DOHH2 (cell line): Measurements from ENCODE around the gene SPRED3.

Experiments used
- H3F3A ChIP-seq: fragments of 200-600 bp; sonication (generic), shearing (Covaris generic); 2 replicates; pipeline ENCODE4 v1.6.0; 2016; ENCODE audit warnings: antibody characterized with exemption, mild to moderate bottlenecking; ENCODE audit not compliant: control insufficient read depth, insufficient read depth
- H3K27ac ChIP-seq: fragments of 200-600 bp; sonication (generic); 2 replicates; pipeline ENCODE4 v1.5.1; 2014; ENCODE audit warnings: low read depth, mild to moderate bottlenecking, low read length, moderate library complexity
- H3K27me3 ChIP-seq: fragments of 200-600 bp; sonication (generic); 2 replicates; pipeline ENCODE4 v1.6.1; 2014; ENCODE audit warnings: mild to moderate bottlenecking, low read length, mixed read lengths; ENCODE audit not compliant: control insufficient read depth
- H3K36me3 ChIP-seq: fragments of 200-600 bp; sonication (generic); 2 replicates; pipeline ENCODE4 v1.6.1; 2014; ENCODE audit warnings: mild to moderate bottlenecking, low read length, moderate library complexity, mixed read lengths; ENCODE audit not compliant: control insufficient read depth
- H3K4me1 ChIP-seq: fragments of 200-600 bp; sonication (generic); 2 replicates; pipeline ENCODE4 v1.6.1; 2014; ENCODE audit warnings: mild to moderate bottlenecking, low read length, mixed read lengths; ENCODE audit not compliant: control insufficient read depth
- H3K4me2 ChIP-seq: fragments of 200-600 bp; sonication (generic); 2 replicates; pipeline ENCODE4 v1.6.0; 2014; ENCODE audit warnings: mild to moderate bottlenecking, low read length, moderate library complexity
- H3K4me3 ChIP-seq: fragments of 200-600 bp; sonication (generic); 2 replicates; pipeline ENCODE4 v1.5.1; 2014; ENCODE audit warnings: mild to moderate bottlenecking, low read length, mixed read lengths
- H3K79me2 ChIP-seq: fragments of 200-600 bp; sonication (generic); 2 replicates; pipeline ENCODE4 v1.6.1; 2014; ENCODE audit warnings: mild to moderate bottlenecking, low read length, mixed read lengths; ENCODE audit not compliant: control insufficient read depth
- H3K9me2 ChIP-seq: fragments of 200-600 bp; sonication (generic); replicated peaks from 2 replicates; pipeline ENCODE4 v1.6.1; 2014; ENCODE audit warnings: mild to moderate bottlenecking, low read length, mixed read lengths; ENCODE audit not compliant: control insufficient read depth
- H3K9me3 ChIP-seq: fragments of 200-600 bp; sonication (generic); 2 replicates; pipeline ENCODE4 v1.6.1; 2014; ENCODE audit warnings: antibody characterized with exemption, low read length, mixed read lengths; ENCODE audit not compliant: control insufficient read depth, insufficient read depth
- H4K20me1 ChIP-seq: fragments of 200-600 bp; sonication (generic); 2 replicates; pipeline ENCODE4 v1.6.0; 2014; ENCODE audit warnings: low read depth, mild to moderate bottlenecking, antibody characterized with exemption, low read length, moderate library complexity; ENCODE audit not compliant: control insufficient read depth, insufficient read depth
- CTCF ChIP-seq: fragments of 200-600 bp; sonication (generic); IDR thresholded peaks from one replicate; pipeline ENCODE4 v1.5.1; 2014; ENCODE audit warnings: antibody characterized with exemption, mild to moderate bottlenecking, low read depth, low read length; ENCODE audit not compliant: poor library complexity, severe bottlenecking
- EZH2phosphoT487 ChIP-seq: fragments of 200-600 bp; sonication (generic); IDR thresholded peaks from 2 replicates; pipeline ENCODE4 v1.6.1; 2017; ENCODE audit warnings: borderline replicate concordance, mild to moderate bottlenecking, antibody characterized with exemption, low read length, moderate library complexity, mixed read lengths

SPRED3 gene

GRCh38 chr19:38386971-38387549 lies 1.4 kb upstream of the SPRED3 start:
- Histone ChIP-seq H4K20me1 (0 out of 2 replicates have a peak, but pooled peaks cover 4% of the 10 kb centered on the region), H3K36me3 (peaks cover 12% of the 10 kb centered on the region), H3K9me2 (no peaks in the 10 kb centered on the region), H3K4me3 (peak overlapping the region; percentile 78), H3F3A (no peaks in the 10 kb centered on the region; the same call in 1 of the 2 replicates), H3K9me3 (no peaks in the 10 kb centered on the region), H3K4me1 (peaks cover 25% of the 10 kb centered on the region), H3K4me2 (peak overlapping the region; percentile 95), H3K27ac (no peak overlapping the region; the same call in 1 of the 2 replicates), H3K27me3 (peaks cover 43% of the 10 kb centered on the region), H3K79me2 (no peaks in the 10 kb centered on the region)
- no peak for TF ChIP-seq EZH2phosphoT487
- no peak for TF ChIP-seq CTCF

GRCh38 chr19:38387550-38388348 lies 748 bp upstream of the SPRED3 start, which contains the start of gene GGN:
Gene GGN, minus strand, starts transcription at chr19:38388034. Its CDS starts 773 bp downstream, at chr19:38387261.
- H3K27ac ChIP-seq: no peak within 1 kb of the TSS; the same call in 1 of the 2 replicates
- peak within 1 kb of the TSS; percentile 95 for H3K4me2 ChIP-seq
- TF ChIP-seq EZH2phosphoT487 (no peak), CTCF (no peak)
- peaks cover 25% of the 10 kb centered on the region for H3K4me1 ChIP-seq
- H3K36me3 ChIP-seq: peaks cover 8% of the 10 kb centered on the region; the same call in 1 of the 2 replicates
- no peaks in the 10 kb centered on the region for H3K9me2 ChIP-seq
- no peaks in the 10 kb centered on the region for H3K9me3 ChIP-seq
- H3F3A ChIP-seq: no peaks in the 10 kb centered on the region; the same call in 1 of the 2 replicates
- H4K20me1 ChIP-seq: 0 out of 2 replicates have a peak, but pooled peaks cover 4% of the 10 kb centered on the region
- peak within 1 kb of the TSS; percentile 78 for H3K4me3 ChIP-seq
- H3K79me2 ChIP-seq: no peaks in the 10 kb centered on the region
- H3K27me3 ChIP-seq: peaks cover 45% of the 10 kb centered on the region

GRCh38 chr19:38389101-38389925 lies 816 bp downstream of the SPRED3 start:
- Histone ChIP-seq H3K27me3 (peaks cover 55% of the 10 kb centered on the region), H4K20me1 (0 out of 2 replicates have a peak, but pooled peaks cover 4% of the 10 kb centered on the region), H3K27ac (no peak overlapping the region), H3K9me2 (no peaks in the 10 kb centered on the region), H3K79me2 (no peaks in the 10 kb centered on the region), H3K9me3 (no peaks in the 10 kb centered on the region), H3K36me3 (no peaks in the 10 kb centered on the region; the same call in 1 of the 2 replicates), H3K4me1 (peaks cover 25% of the 10 kb centered on the region), H3K4me3 (no peak overlapping the region), H3F3A (no peaks in the 10 kb centered on the region; the same call in 1 of the 2 replicates), H3K4me2 (peak overlapping the region; percentile 95)
- TF ChIP-seq CTCF (no peak), EZH2phosphoT487 (0 out of 2 replicates have a peak, but pooled peaks have one; percentile 62)
